GM12873 (cell line): ENCODE measurements around the gene SEC14L6.

ENCODE experiments used
- TF ChIP-seq, protein P1 (sequence below): IDR thresholded peaks from 2 replicates; pipeline ENCODE4 v1.5.1; 2012; ENCODE audit warnings: low read depth, mild to moderate bottlenecking, moderate library complexity, low read length, control low read depth; ENCODE audit not compliant: insufficient read depth; ENCODE audit errors: missing control alignments

The SEC14L6 gene

DNA sequence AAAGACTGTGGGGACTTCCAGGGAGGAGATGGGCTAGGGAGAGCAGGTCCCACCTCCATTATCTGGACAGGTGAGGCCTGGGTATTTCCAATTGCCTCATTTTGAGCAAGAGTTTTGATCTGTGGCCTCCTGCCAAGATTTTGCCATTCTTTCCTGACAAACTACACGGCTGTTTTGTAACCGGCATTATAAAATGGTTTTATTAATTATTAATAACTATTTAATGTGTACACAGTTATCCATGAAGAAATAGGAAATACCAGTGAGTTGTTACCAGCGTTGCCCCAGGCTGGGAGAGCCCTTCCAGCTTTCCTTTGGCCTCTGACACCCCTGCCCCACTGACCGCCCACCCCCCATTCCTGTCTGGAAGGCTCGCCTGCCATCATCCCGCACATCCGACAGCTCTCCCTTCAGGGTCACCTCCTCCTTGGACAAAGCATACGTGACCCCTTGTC lies 59.9 kb downstream of the SEC14L6 start:
- TF ChIP-seq, protein P1, sequence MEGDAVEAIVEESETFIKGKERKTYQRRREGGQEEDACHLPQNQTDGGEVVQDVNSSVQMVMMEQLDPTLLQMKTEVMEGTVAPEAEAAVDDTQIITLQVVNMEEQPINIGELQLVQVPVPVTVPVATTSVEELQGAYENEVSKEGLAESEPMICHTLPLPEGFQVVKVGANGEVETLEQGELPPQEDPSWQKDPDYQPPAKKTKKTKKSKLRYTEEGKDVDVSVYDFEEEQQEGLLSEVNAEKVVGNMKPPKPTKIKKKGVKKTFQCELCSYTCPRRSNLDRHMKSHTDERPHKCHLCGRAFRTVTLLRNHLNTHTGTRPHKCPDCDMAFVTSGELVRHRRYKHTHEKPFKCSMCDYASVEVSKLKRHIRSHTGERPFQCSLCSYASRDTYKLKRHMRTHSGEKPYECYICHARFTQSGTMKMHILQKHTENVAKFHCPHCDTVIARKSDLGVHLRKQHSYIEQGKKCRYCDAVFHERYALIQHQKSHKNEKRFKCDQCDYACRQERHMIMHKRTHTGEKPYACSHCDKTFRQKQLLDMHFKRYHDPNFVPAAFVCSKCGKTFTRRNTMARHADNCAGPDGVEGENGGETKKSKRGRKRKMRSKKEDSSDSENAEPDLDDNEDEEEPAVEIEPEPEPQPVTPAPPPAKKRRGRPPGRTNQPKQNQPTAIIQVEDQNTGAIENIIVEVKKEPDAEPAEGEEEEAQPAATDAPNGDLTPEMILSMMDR = no peak

DNA sequence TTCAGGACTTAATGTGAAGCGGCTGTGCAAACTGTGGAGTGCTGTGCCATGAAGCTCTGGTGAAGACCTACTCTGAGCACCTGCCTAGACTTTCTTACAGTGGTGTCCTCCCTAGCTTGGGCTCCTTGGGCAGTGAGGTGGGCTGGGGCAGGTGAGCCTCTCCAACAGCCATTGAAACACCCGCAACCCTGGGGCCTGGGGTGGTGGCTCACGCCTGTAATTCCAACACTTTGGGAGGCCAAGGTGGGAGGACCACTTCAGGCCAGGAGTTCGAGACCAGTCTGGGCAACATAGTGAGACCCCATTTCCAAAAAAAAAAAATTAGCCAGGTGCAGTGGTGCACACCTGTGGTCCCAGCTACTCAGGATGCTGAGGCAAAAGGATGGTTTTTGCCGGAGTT lies 60.4 kb downstream of the SEC14L6 start:
- TF ChIP-seq, protein P1 = no peak

DNA sequence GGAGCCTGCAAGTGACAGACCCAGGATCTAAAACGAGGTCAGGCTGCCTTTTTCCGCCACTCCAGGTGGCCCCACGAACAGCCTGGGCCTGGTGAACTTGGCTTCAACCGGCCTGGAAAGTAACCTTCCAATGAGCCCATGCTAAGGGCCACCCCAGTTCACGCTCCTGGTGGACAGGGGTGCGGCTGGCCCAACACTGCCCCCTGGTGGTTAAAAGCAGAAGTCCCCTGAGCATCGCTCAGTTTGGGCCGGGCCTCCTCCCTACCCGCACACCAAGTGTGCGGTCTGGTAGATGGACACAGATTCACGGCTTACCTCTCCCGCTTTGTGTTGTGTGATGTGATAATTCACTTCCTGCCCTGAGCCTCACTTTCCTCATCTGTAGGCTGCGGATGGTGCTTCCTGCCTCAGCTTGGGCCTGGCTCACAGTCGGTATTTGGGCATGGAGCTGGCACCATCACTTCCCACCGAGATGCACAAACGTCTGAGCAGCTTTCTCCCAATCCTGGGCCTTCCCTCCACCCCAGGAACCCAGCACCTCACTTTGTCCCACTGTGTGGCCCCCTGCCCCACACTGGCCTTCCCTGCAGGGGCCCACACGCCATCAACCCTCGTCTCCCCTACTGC lies 61.1 kb downstream of the SEC14L6 start:
- TF ChIP-seq, protein P1 = peak; percentile 95

DNA sequence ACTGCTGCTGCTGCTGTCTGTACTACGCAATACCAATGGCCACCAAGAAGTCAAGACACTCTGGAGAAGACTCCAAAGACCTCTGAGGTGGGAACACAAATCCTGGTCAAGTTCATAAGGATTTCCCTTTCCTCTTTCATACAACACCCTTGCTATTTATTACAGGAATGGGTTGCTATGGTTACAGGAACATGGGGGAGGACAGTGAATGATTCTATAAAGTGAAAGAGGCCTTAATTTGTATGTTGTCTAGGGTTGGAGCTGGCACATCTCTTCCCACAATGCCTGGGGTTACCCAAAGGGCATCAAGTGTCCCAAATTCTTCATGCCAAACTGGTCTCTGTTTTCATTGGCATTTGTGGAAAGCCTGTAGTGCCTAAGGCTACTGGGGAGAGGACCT lies 63.4 kb downstream of the SEC14L6 start:
- TF ChIP-seq, protein P1 = no peak

DNA sequence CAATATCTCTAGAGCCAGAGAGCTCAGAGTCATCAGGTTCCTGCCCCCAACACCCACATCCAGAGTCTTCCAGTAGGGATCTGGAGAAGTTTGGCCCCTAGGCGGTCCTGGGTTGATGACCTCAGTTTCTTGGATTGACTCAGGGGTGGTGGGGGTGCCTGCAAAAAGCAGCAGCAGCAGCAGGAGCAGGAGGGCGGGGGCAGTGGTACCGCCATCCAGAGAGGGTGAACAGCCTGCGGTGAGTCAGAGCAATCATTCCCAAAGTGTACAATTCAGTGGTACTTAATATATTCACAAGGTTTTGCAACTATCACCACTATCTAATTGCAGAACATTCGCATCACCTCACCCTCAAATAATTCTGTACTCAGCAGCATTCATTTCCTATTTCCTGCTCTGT lies 64.8 kb downstream of the SEC14L6 start:
- TF ChIP-seq, protein P1 = no peak

DNA sequence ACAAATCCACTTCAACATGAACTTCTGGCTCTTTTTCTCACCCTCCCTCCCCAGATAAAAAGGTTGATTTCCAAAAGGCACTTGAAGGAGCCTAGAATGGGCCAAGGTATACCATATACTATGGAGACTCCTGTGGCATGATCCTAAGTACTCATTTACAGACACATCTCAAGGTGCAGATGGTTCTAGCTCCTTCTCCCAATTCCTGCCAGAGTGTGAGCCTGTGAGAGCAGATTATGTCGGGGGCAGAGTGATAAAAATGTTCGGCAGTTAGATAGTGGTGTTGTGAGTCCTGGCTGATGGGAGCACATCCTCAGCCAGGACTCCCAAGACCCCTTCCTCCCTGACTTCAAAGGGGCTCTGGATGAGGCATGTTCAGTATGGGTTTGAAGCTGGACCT lies 66.6 kb downstream of the SEC14L6 start:
- TF ChIP-seq, protein P1 = no peak

DNA sequence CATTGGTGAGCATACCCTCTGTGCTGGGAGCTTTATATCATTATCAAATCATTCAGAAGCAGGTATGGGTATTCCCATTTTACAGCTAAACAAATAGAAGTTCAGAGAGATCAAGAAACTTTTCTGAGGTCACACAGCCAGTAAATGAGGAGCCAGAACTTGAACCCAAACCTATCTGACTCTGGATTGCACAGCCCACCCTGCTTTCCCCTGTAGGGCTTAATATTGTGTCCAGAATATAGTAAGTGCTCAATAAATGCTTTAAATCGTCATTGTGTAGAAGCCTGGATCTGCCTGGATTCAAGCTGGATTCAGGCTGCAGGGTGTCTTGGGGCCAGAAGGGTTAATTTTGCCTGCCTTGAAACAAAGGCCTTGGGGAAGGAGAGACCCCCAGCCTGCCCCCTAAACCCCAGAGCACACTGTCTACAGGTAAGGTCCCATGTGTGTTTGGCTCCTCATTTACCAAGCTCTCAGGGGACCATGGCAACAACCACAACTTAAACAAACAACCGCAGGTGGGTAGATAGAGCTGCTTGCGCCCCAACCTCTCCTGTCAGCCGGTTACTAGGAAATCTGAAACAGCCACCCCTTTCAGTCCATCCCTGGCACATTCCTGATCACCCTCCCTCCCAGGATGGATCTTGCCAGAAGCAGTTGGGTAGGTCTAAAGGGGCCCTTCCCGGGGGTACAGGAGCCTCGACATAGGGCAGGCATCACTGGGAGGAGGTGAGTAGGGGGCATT lies 71.7 kb downstream of the SEC14L6 start:
- TF ChIP-seq, protein P1 = no peak
